Naive thymus-derived CD4-positive, alpha-beta T cell (primary cell): ENCODE data around the gene GRK1. TPM values are rescaled to one million over a fixed set of nuclear protein-coding genes. Genes with fewer than 3 reads are reported as not detected.

Experiments used
- ATAC-seq: fragments of 150-1000 bp; cut with Tn5 transposase; 2 replicates; pipeline ENCODE4 v1.10.0; 2021; ENCODE audit warnings: mild to moderate bottlenecking, moderate library complexity
- CTCF ChIA-PET: fragments of 350-600 bp; sonication (Branson Sonifier 250); formaldehyde crosslinking; loops from one replicate; lab custom pipeline; 2021; ENCODE audit warnings: antibody characterized with exemption; lab: Charles Lee
- POLR2A ChIA-PET: fragments of 350-600 bp; sonication (Branson Sonifier 250); formaldehyde crosslinking; loops from one replicate; lab custom pipeline; 2021; ENCODE audit warnings: antibody characterized with exemption, inconsistent platforms; lab: Charles Lee
- DNase-seq, 9 donors: peaks; one replicate each; pipeline versions ENCODE4 v3.0.0 to v3.0.0-alpha.2; 2020 to 2022; ENCODE audit warnings: mixed read lengths in 1 of 9
- H3K27ac ChIP-seq: one replicate; pipeline ENCODE4 v1.7.0; 2013; ENCODE audit warnings: mild to moderate bottlenecking, low read depth, low read length, moderate library complexity
- H3K27me3 ChIP-seq, 2 donors: one replicate each; pipeline ENCODE4 v1.7.0; 2013; ENCODE audit warnings: low read length in 2 of 2, mild to moderate bottlenecking in 2 of 2, moderate library complexity in 2 of 2; ENCODE audit not compliant: control insufficient read depth in 2 of 2, insufficient read depth in 2 of 2
- H3K36me3 ChIP-seq, 3 experiments: 1 replicate in 2 of 3; 2 replicates in 1 of 3; pipeline ENCODE4 v1.7.0; 2013; ENCODE audit warnings: low read length in 3 of 3, mild to moderate bottlenecking in 3 of 3, moderate library complexity in 1 of 3; ENCODE audit not compliant: insufficient read depth in 3 of 3, control insufficient read depth in 2 of 3
- H3K4me1 ChIP-seq, 2 donors: one replicate each; pipeline ENCODE4 v1.7.0; 2013; ENCODE audit warnings: low read length in 2 of 2, mild to moderate bottlenecking in 2 of 2, moderate library complexity in 1 of 2; ENCODE audit not compliant: control insufficient read depth in 2 of 2, insufficient read depth in 2 of 2
- H3K4me3 ChIP-seq: 2 replicates; pipeline ENCODE4 v1.7.0; 2013; ENCODE audit warnings: mild to moderate bottlenecking, low read length
- H3K9me3 ChIP-seq, 3 experiments: 1 replicate in 2 of 3; 2 replicates in 1 of 3; pipeline ENCODE4 v1.7.0; 2013; ENCODE audit warnings: low read length in 3 of 3; ENCODE audit not compliant: control insufficient read depth in 2 of 3
- H3K27ac Mint-ChIP-seq, 9 donors: one replicate each; pipeline ENCODE4 v1.8.0; 2020 to 2022; ENCODE audit warnings: mixed read lengths in 9 of 9, mild to moderate bottlenecking in 8 of 9, moderate library complexity in 5 of 9, inconsistent platforms in 2 of 9
- H3K27me3 Mint-ChIP-seq, 5 donors: one replicate each; pipeline ENCODE4 v1.8.0; 2021 to 2022; ENCODE audit warnings: mixed read lengths in 5 of 5, mild to moderate bottlenecking in 1 of 5
- H3K36me3 Mint-ChIP-seq, 5 donors: one replicate each; pipeline ENCODE4 v1.8.0; 2020 to 2022; ENCODE audit warnings: mixed read lengths in 5 of 5, mild to moderate bottlenecking in 3 of 5, inconsistent platforms in 1 of 5
- H3K4me1 Mint-ChIP-seq, 7 donors: one replicate each; pipeline ENCODE4 v1.8.0; 2020 to 2022; ENCODE audit warnings: mixed read lengths in 7 of 7, mild to moderate bottlenecking in 3 of 7, inconsistent platforms in 1 of 7
- H3K4me3 Mint-ChIP-seq, 10 donors: one replicate each; pipeline ENCODE4 v1.8.0; 2020 to 2022; ENCODE audit warnings: mild to moderate bottlenecking in 10 of 10, mixed read lengths in 10 of 10, moderate library complexity in 6 of 10, inconsistent platforms in 2 of 10
- H3K9me3 Mint-ChIP-seq, 11 donors: one replicate each; pipeline ENCODE4 v1.8.0; 2020 to 2022; ENCODE audit warnings: mixed read lengths in 11 of 11, mild to moderate bottlenecking in 4 of 11, inconsistent platforms in 1 of 11, moderate library complexity in 1 of 11
- intact Hi-C, 2 donors: fragments of 100-400 bp; cut with micrococcal nuclease; formaldehyde crosslinking; loops; one replicate each; pipeline ENCODE4 v1.15.1; 2023
- polyA plus RNA-seq, 2 donors: library from polyadenylated mRNA; unstranded; fragments of 300-500 nt; fragmentation: Illumina TruSeq; gene quantifications; one replicate each; pipeline ENCODE4 v1.2.3, GENCODE V29; 2021
- total RNA-seq, 6 experiments: library from RNA in 5 of 6; stranded (reverse) in 5 of 6; gene quantifications; 1 replicate in 5 of 6; 2 replicates in 1 of 6; pipeline ENCODE4 v1.2.3 and lab custom pipeline; 2021 to 2026

GRK1 gene
- total and polyA plus RNA-seq, 7 experiments from 2014 or later: not detected

GRCh38 chr13:113747291-113747833 lies 80.3 kb downstream of the GRK1 start:
- ATAC-seq: no peak

GRCh38 chr13:113748101-113748861 lies 81.3 kb downstream of the GRK1 start:
- ATAC-seq (no peak), DNase-seq (no peak)
- peaks cover 0 to 19% (median 0%) of the 10 kb centered on the region in 11 donors for H3K9me3 Mint-ChIP-seq
- Histone ChIP-seq H3K9me3 (no peaks in the 10 kb centered on the region), H3K4me3 (no peak overlapping the region), H3K4me1 (no peaks in the 10 kb centered on the region), H3K27me3 (no peaks in the 10 kb centered on the region), H3K27ac (no peak overlapping the region), H3K36me3 (no peaks in the 10 kb centered on the region)
- no peak overlapping the region for H3K27ac Mint-ChIP-seq
- H3K4me1 Mint-ChIP-seq: peaks cover 0 to 5% (median 0%) of the 10 kb centered on the region in 7 donors
- peaks cover 0 to 7% (median 4%) of the 10 kb centered on the region in 5 donors for H3K27me3 Mint-ChIP-seq
- no peak overlapping the region for H3K4me3 Mint-ChIP-seq
- intact Hi-C loops: no loop called here
- ChIA-PET CTCF (interaction anchor here (0.6 kb wide), 1 partner anchor 340 kb away, joined by 3 read pairs; no protein-coding TSS in a partner anchor), POLR2A (no interaction called here)
- no peaks in the 10 kb centered on the region for H3K36me3 Mint-ChIP-seq

More at GRCh38 chr13:113747291-113747833, 80.3 kb downstream of the GRK1 start:
- no peaks in the 10 kb centered on the region for H3K36me3 ChIP-seq
- Mint-ChIP-seq H3K36me3 (no peaks in the 10 kb centered on the region), H3K4me1 (peaks cover 0 to 9% (median 4%) of the 10 kb centered on the region in 7 donors), H3K4me3 (no peak overlapping the region), H3K9me3 (peaks cover 0 to 13% (median 0%) of the 10 kb centered on the region in 11 donors), H3K27me3 (peaks cover 0 to 8% (median 4%) of the 10 kb centered on the region in 5 donors), H3K27ac (no peak overlapping the region)
- ChIA-PET CTCF (no interaction called here), POLR2A (no interaction called here)
- peaks cover 0 to 4% of the 10 kb centered on the region in 2 donors for H3K4me1 ChIP-seq
- H3K27ac ChIP-seq: no peak overlapping the region
- no peaks in the 10 kb centered on the region for H3K9me3 ChIP-seq
- intact Hi-C loops: no loop called here
- no peak overlapping the region for H3K4me3 ChIP-seq
- DNase-seq: no peak
- H3K27me3 ChIP-seq: no peaks in the 10 kb centered on the region

GRCh38 chr13:113748862-113749451 lies 81.9 kb downstream of the GRK1 start:
- Histone ChIP-seq H3K4me1 (no peaks in the 10 kb centered on the region), H3K36me3 (no peaks in the 10 kb centered on the region), H3K27me3 (no peaks in the 10 kb centered on the region), H3K9me3 (no peaks in the 10 kb centered on the region), H3K4me3 (no peak overlapping the region), H3K27ac (no peak overlapping the region)
- POLR2A ChIA-PET: no interaction called here
- Mint-ChIP-seq H3K27ac (no peak overlapping the region), H3K9me3 (peaks cover 0 to 19% (median 0%) of the 10 kb centered on the region in 11 donors), H3K4me1 (peaks cover 0 to 5% (median 0%) of the 10 kb centered on the region in 7 donors), H3K27me3 (peaks cover 0 to 7% (median 5%) of the 10 kb centered on the region in 5 donors), H3K36me3 (no peaks in the 10 kb centered on the region), H3K4me3 (no peak overlapping the region)
- intact Hi-C loops: no loop called here
- ATAC-seq (no peak), DNase-seq (no peak)
- CTCF ChIA-PET: interaction anchor here (0.6 kb wide), 1 partner anchor 340 kb away, joined by 3 read pairs; no protein-coding TSS in a partner anchor

- Histone ChIP-seq H3K4me1 (no peaks in the 10 kb centered on the region), H3K36me3 (no peaks in the 10 kb centered on the region), H3K9me3 (no peaks in the 10 kb centered on the region), H3K27me3 (no peaks in the 10 kb centered on the region), H3K27ac (no peak overlapping the region), H3K4me3 (no peak overlapping the region)
- no peak for DNase-seq
- intact Hi-C loops: no loop called here
- H3K36me3 Mint-ChIP-seq: no peaks in the 10 kb centered on the region
- no peak for ATAC-seq
- peaks cover 0 to 8% (median 5%) of the 10 kb centered on the region in 5 donors for H3K27me3 Mint-ChIP-seq
- H3K4me1 Mint-ChIP-seq: peaks cover 0 to 5% (median 0%) of the 10 kb centered on the region in 7 donors
- H3K27ac Mint-ChIP-seq: no peak overlapping the region
- peaks cover 0 to 19% (median 0%) of the 10 kb centered on the region in 11 donors for H3K9me3 Mint-ChIP-seq
- H3K4me3 Mint-ChIP-seq: no peak overlapping the region
- ChIA-PET CTCF (interaction anchor here (0.7 kb wide), 1 partner anchor 155 kb away, joined by 3 read pairs; no protein-coding TSS in a partner anchor), POLR2A (no interaction called here)
Observed at GRCh38 chr13:113749507-113749906, 82.5 kb downstream of the GRK1 start.

GRCh38 chr13:113749967-113750366 lies 82.9 kb downstream of the GRK1 start:
- no peak overlapping the region for H3K27ac Mint-ChIP-seq

GRCh38 chr13:113750554-113751399 lies 83.8 kb downstream of the GRK1 start:
- ATAC-seq (no peak), DNase-seq (no peak)
- Histone ChIP-seq H3K36me3 (no peaks in the 10 kb centered on the region), H3K9me3 (no peaks in the 10 kb centered on the region), H3K4me1 (no peaks in the 10 kb centered on the region), H3K27ac (no peak overlapping the region), H3K27me3 (no peaks in the 10 kb centered on the region), H3K4me3 (no peak overlapping the region)
- POLR2A ChIA-PET: no interaction called here
- Mint-ChIP-seq H3K36me3 (no peaks in the 10 kb centered on the region), H3K27me3 (peaks cover 0 to 9% (median 0%) of the 10 kb centered on the region in 5 donors), H3K27ac (no peak overlapping the region), H3K4me1 (no peaks in the 10 kb centered on the region), H3K4me3 (no peak overlapping the region), H3K9me3 (peaks cover 0 to 19% (median 0%) of the 10 kb centered on the region in 11 donors)
- intact Hi-C loops: no loop called here
- CTCF ChIA-PET: no interaction called here

More at GRCh38 chr13:113749967-113750366, 82.9 kb downstream of the GRK1 start:
- ChIA-PET CTCF (interaction anchor here (0.7 kb wide), 1 partner anchor 154 kb away, joined by 3 read pairs; no protein-coding TSS in a partner anchor), POLR2A (no interaction called here)
- no peak for ATAC-seq
- Histone ChIP-seq H3K4me3 (no peak overlapping the region), H3K27me3 (no peaks in the 10 kb centered on the region), H3K27ac (no peak overlapping the region), H3K36me3 (no peaks in the 10 kb centered on the region), H3K4me1 (no peaks in the 10 kb centered on the region), H3K9me3 (no peaks in the 10 kb centered on the region)
- peaks cover 0 to 2% (median 0%) of the 10 kb centered on the region in 7 donors for H3K4me1 Mint-ChIP-seq
- intact Hi-C loops: no loop called here
- H3K4me3 Mint-ChIP-seq: no peak overlapping the region
- H3K9me3 Mint-ChIP-seq: peaks cover 0 to 19% (median 0%) of the 10 kb centered on the region in 11 donors
- peaks cover 0 to 8% (median 0%) of the 10 kb centered on the region in 5 donors for H3K27me3 Mint-ChIP-seq
- no peaks in the 10 kb centered on the region for H3K36me3 Mint-ChIP-seq
- no peak for DNase-seq
